ENCODE data around the gene VKORC1.

- TF ChIP-seq SP1 (IDR thresholded peaks at IDR 0.05) (no peak), LEF1 (IDR thresholded peaks at IDR 0.05; ENCODE audit: borderline replicate concordance) (no peak), BHLHE40 (IDR thresholded peaks at IDR 0.05; ENCODE audit: borderline replicate concordance) (no peak), FOXM1 (IDR thresholded peaks at IDR 0.05; ENCODE audit: borderline replicate concordance) (no peak), CTBP1 (IDR thresholded peaks at IDR 0.05; ENCODE audit: borderline replicate concordance) (no peak), TARDBP (IDR thresholded peaks at IDR 0.05) (no peak), FOXA1 (IDR thresholded peaks at IDR 0.05) (no peak), ZNF384 (IDR thresholded peaks at IDR 0.05) (no peak), SUZ12 (IDR thresholded peaks at IDR 0.05) (no peak), ELF4 (IDR thresholded peaks at IDR 0.05) (no peak), L3MBTL2 (conservative IDR thresholded peaks at IDR 0.05) (no peak), HDGF (IDR thresholded peaks at IDR 0.05; ENCODE audit: borderline replicate concordance) (no peak), ARNT (IDR thresholded peaks at IDR 0.05) (no peak)
- TF ChIP-seq, protein P1, sequence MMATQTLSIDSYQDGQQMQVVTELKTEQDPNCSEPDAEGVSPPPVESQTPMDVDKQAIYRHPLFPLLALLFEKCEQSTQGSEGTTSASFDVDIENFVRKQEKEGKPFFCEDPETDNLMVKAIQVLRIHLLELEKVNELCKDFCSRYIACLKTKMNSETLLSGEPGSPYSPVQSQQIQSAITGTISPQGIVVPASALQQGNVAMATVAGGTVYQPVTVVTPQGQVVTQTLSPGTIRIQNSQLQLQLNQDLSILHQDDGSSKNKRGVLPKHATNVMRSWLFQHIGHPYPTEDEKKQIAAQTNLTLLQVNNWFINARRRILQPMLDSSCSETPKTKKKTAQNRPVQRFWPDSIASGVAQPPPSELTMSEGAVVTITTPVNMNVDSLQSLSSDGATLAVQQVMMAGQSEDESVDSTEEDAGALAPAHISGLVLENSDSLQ (IDR thresholded peaks at IDR 0.05): no peak
These were observed 12.2 kb upstream of the VKORC1 start for GRCh38 chr16:31106509-31107464.
